ENCODE results near the gene NCSTN. TPM values are rescaled to one million over a fixed set of nuclear protein-coding genes. Genes with fewer than 3 reads are reported as not detected.

Gene NCSTN
- total RNA-seq (2022) (125 and 129 TPM in 2 replicates), Bru-seq, nascent RNA (percentile 90 among the genes with signal in this experiment), BruChase-seq, experiment 1, labeled RNA remaining after a 6-hour chase (percentile 95 among the genes with signal in this experiment), BruChase-seq, experiment 2, labeled RNA remaining after a 2-hour chase (percentile 91 among the genes with signal in this experiment)
- long read RNA-seq, transcript NCSTN-201 (17 exons, 2,936 nt): major isoform, 406 of 463 reads
- long read RNA-seq, partial matches to known transcripts: 18 of 463 reads
- long read RNA-seq, other reads (novel, unspliced or antisense): 38 of 463 reads

- intact Hi-C loops (cut with micrococcal nuclease): loop anchor here (10.0 kb wide), 2 partner anchors 262 to 742 kb away; partner anchors contain the start of gene NECTIN4
- Mint-ChIP-seq H3K27ac (ENCODE audit: low read depth, unreplicated experiment) (peak within 1 kb of the TSS; percentile 99), H3K27me3 (ENCODE audit: insufficient read depth, unreplicated experiment) (no peaks in the 10 kb centered on the region), H3K9me3 (ENCODE audit: unreplicated experiment) (no peaks in the 10 kb centered on the region), H3K4me3 (ENCODE audit: unreplicated experiment) (peak within 1 kb of the TSS; percentile 87), H3K36me3 (ENCODE audit: insufficient read depth, unreplicated experiment) (peaks cover 63% of the 10 kb centered on the region), H3K4me1 (ENCODE audit: insufficient read depth, unreplicated experiment) (peaks cover 29% of the 10 kb centered on the region)
- POLR2A ChIA-PET: interaction anchor here (0.6 to 2.6 kb wide), 14 partner anchors 10 to 809 kb away, joined by 3 to 18 read pairs (median 6); partner anchors contain the start of genes DCAF8 and PEX19
- peak; percentile 98 for DNase-seq (ENCODE audit: unreplicated experiment)
- no TSS peak for BruUV-seq (replicated peaks)
- CTCF ChIA-PET: interaction anchor here (0.6 to 4.9 kb wide), 11 partner anchors 10 to 183 kb away, joined by 3 to 47 read pairs (median 3); no protein-coding TSS in a partner anchor
- TF ChIP-seq, protein P1, sequence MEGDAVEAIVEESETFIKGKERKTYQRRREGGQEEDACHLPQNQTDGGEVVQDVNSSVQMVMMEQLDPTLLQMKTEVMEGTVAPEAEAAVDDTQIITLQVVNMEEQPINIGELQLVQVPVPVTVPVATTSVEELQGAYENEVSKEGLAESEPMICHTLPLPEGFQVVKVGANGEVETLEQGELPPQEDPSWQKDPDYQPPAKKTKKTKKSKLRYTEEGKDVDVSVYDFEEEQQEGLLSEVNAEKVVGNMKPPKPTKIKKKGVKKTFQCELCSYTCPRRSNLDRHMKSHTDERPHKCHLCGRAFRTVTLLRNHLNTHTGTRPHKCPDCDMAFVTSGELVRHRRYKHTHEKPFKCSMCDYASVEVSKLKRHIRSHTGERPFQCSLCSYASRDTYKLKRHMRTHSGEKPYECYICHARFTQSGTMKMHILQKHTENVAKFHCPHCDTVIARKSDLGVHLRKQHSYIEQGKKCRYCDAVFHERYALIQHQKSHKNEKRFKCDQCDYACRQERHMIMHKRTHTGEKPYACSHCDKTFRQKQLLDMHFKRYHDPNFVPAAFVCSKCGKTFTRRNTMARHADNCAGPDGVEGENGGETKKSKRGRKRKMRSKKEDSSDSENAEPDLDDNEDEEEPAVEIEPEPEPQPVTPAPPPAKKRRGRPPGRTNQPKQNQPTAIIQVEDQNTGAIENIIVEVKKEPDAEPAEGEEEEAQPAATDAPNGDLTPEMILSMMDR (IDR thresholded peaks at IDR 0.05; ENCODE audit: unreplicated experiment): no peak
Observed at GRCh38 chr1:160342953-160343869, at the start of gene NCSTN, which contains the start of gene COPA. Gene NCSTN, plus strand, starts transcription at chr1:160343383. Its CDS starts 14 bp downstream, at chr1:160343397. Gene COPA, minus strand, starts transcription at chr1:160343250. Its CDS starts 80 bp downstream, at chr1:160343170.

GRCh38 chr1:160296036-160296435 is 47.1 kb upstream of the NCSTN start:
- intact Hi-C loops (cut with micrococcal nuclease): no loop called here

GRCh38 chr1:160300173-160300572 is 43.0 kb upstream of the NCSTN start:
- peaks cover 100% of the 10 kb centered on the region for H3K36me3 Mint-ChIP-seq (ENCODE audit: insufficient read depth, unreplicated experiment)
- no peak for DNase-seq (ENCODE audit: unreplicated experiment)
- H3K4me1 Mint-ChIP-seq (ENCODE audit: insufficient read depth, unreplicated experiment): no peaks in the 10 kb centered on the region
- no peaks in the 10 kb centered on the region for H3K27me3 Mint-ChIP-seq (ENCODE audit: insufficient read depth, unreplicated experiment)
- POLR2A ChIA-PET: interaction anchor here (1.9 kb wide), 1 partner anchor 16 kb away, joined by 14 read pairs; the partner anchor contains the start of gene PEX19
- no peak overlapping the region for H3K4me3 Mint-ChIP-seq (ENCODE audit: unreplicated experiment)
- BruUV-seq (replicated peaks): no TSS peak
- H3K9me3 Mint-ChIP-seq (ENCODE audit: unreplicated experiment): no peaks in the 10 kb centered on the region
- no peak overlapping the region for H3K27ac Mint-ChIP-seq (ENCODE audit: low read depth, unreplicated experiment)
- CTCF ChIA-PET: interaction anchor here (9.3 kb wide), 1 partner anchor 8 kb away, joined by 132 read pairs; no protein-coding TSS in a partner anchor
- intact Hi-C loops (cut with micrococcal nuclease): no loop called here
- TF ChIP-seq, protein P1 (IDR thresholded peaks at IDR 0.05; ENCODE audit: unreplicated experiment): no peak

More at GRCh38 chr1:160296036-160296435, 47.1 kb upstream of the NCSTN start:
- no peaks in the 10 kb centered on the region for H3K27me3 Mint-ChIP-seq (ENCODE audit: insufficient read depth, unreplicated experiment)
- no TSS peak for BruUV-seq (replicated peaks)
- no peaks in the 10 kb centered on the region for H3K4me1 Mint-ChIP-seq (ENCODE audit: insufficient read depth, unreplicated experiment)
- H3K4me3 Mint-ChIP-seq (ENCODE audit: unreplicated experiment): no peak overlapping the region
- ChIA-PET POLR2A (interaction anchor here (0.7 to 1.6 kb wide), 4 partner anchors 11 to 52 kb away, joined by 3 to 5 read pairs (median 3); partner anchors contain the start of genes COPA, DCAF8 and NCSTN), CTCF (interaction anchor here (0.8 to 9.5 kb wide), 8 partner anchors 20 to 250 kb away, joined by 3 to 208 read pairs (median 4); partner anchors contain the start of gene CASQ1)
- H3K27ac Mint-ChIP-seq (ENCODE audit: low read depth, unreplicated experiment): no peak overlapping the region
- no peaks in the 10 kb centered on the region for H3K9me3 Mint-ChIP-seq (ENCODE audit: unreplicated experiment)
- peaks cover 100% of the 10 kb centered on the region for H3K36me3 Mint-ChIP-seq (ENCODE audit: insufficient read depth, unreplicated experiment)
- no peak for DNase-seq (ENCODE audit: unreplicated experiment)
- TF ChIP-seq, protein P1 (IDR thresholded peaks at IDR 0.05; ENCODE audit: unreplicated experiment): no peak
